GM21381 (cell line): ENCODE data around the gene DAGLA.

Experiments
- ATAC-seq: cut with Tn5 transposase; IDR thresholded peaks from one replicate; pipeline ENCODE4 v1.9.1; 2021; ENCODE audit warnings: mild to moderate bottlenecking, moderate library complexity; ENCODE audit not compliant: unreplicated experiment

The DAGLA gene

GRCh38 chr11:61762798-61763197, 82.6 kb downstream of the DAGLA start:
- no peak for ATAC-seq

- no peak for ATAC-seq
Observed at GRCh38 chr11:61763930-61764605, 83.9 kb downstream of the DAGLA start.

GRCh38 chr11:61764606-61765260, 84.5 kb downstream of the DAGLA start:
- ATAC-seq = no peak

GRCh38 chr11:61765550-61766253, 85.5 kb downstream of the DAGLA start:
- no peak for ATAC-seq

- ATAC-seq = no peak
Observed at GRCh38 chr11:61766353-61766841, 86.2 kb downstream of the DAGLA start.

- no peak for ATAC-seq
Observed at GRCh38 chr11:61768376-61769076, 88.3 kb downstream of the DAGLA start.

GRCh38 chr11:61769169-61769920, 89.2 kb downstream of the DAGLA start:
- ATAC-seq = no peak

- ATAC-seq = no peak
Observed at GRCh38 chr11:61769946-61770683, 89.9 kb downstream of the DAGLA start.

- no peak for ATAC-seq
Observed at GRCh38 chr11:61771195-61771894, 91.2 kb downstream of the DAGLA start.

- ATAC-seq = no peak
Observed at GRCh38 chr11:61771985-61772455, 91.8 kb downstream of the DAGLA start.

GRCh38 chr11:61773356-61773755, 93.2 kb downstream of the DAGLA start:
- no peak for ATAC-seq

GRCh38 chr11:61773809-61774208, 93.6 kb downstream of the DAGLA start:
- ATAC-seq = no peak

GRCh38 chr11:61774411-61774810, 94.2 kb downstream of the DAGLA start:
- ATAC-seq = no peak

- no peak for ATAC-seq
Observed at GRCh38 chr11:61775106-61775505, 94.9 kb downstream of the DAGLA start.

- no peak for ATAC-seq
Observed at GRCh38 chr11:61775606-61776554, 95.7 kb downstream of the DAGLA start.

GRCh38 chr11:61776561-61777075, 96.4 kb downstream of the DAGLA start:
- ATAC-seq = no peak

GRCh38 chr11:61777234-61778090, 97.3 kb downstream of the DAGLA start:
- ATAC-seq = no peak
